ENCODE results near the gene ASB1. TPM values are rescaled to one million over a fixed set of nuclear protein-coding genes. Genes with fewer than 3 reads are reported as not detected.

ASB1 gene
- polyA plus RNA-seq, 1 of the 3 experiments (the other 2 are of a cell fraction): 33.3 TPM

GRCh38 chr2:238496756-238497609 lies 70.3 kb downstream of the ASB1 start (continued):
- TF ChIP-seq, protein P1, sequence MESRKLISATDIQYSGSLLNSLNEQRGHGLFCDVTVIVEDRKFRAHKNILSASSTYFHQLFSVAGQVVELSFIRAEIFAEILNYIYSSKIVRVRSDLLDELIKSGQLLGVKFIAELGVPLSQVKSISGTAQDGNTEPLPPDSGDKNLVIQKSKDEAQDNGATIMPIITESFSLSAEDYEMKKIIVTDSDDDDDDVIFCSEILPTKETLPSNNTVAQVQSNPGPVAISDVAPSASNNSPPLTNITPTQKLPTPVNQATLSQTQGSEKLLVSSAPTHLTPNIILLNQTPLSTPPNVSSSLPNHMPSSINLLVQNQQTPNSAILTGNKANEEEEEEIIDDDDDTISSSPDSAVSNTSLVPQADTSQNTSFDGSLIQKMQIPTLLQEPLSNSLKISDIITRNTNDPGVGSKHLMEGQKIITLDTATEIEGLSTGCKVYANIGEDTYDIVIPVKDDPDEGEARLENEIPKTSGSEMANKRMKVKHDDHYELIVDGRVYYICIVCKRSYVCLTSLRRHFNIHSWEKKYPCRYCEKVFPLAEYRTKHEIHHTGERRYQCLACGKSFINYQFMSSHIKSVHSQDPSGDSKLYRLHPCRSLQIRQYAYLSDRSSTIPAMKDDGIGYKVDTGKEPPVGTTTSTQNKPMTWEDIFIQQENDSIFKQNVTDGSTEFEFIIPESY (IDR thresholded peaks at IDR 0.05; ENCODE audit: borderline replicate concordance, low read depth): no peak
- TF ChIP-seq TEAD4 (IDR thresholded peaks at IDR 0.05; ENCODE audit: borderline replicate concordance, insufficient read depth) (no peak), RFX5 (IDR thresholded peaks at IDR 0.05; ENCODE audit: low read length) (no peak), RXRA (IDR thresholded peaks at IDR 0.05; ENCODE audit: borderline replicate concordance, low read depth) (no peak), GATA2 (CRISPR knock-in tag; IDR thresholded peaks at IDR 0.05) (no peak)

- H3K4me3 ChIP-seq (ENCODE audit: low read depth in 2 of 2, low read length in 1 of 2): no peak overlapping the region
- POLR2A ChIA-PET: no interaction called here
Observed at GRCh38 chr2:238497610-238498005, 70.9 kb downstream of the ASB1 start.

More at GRCh38 chr2:238497610-238498005, 70.9 kb downstream of the ASB1 start:
- H2AFZ ChIP-seq (ENCODE audit: low read depth): no peak overlapping the region
- no peaks in the 10 kb centered on the region for H3K9me2 ChIP-seq
- no peak overlapping the region for H3K9ac ChIP-seq
- H3K4me2 ChIP-seq: no peak overlapping the region
- H3K36me3 ChIP-seq (replicated peaks in 1 of 2; ENCODE audit: control insufficient read depth in 1 of 2, insufficient read depth in 2 of 2, low read length in 1 of 2): no peaks in the 10 kb centered on the region
- WGBS (ENCODE audit: low lambda C conversion rate): 79% methylated on average over 7 of the region's 7 CpGs
- H3K27ac ChIP-seq (ENCODE audit: low read depth in 2 of 2, low read length in 1 of 2): no peak overlapping the region
- H3K4me1 ChIP-seq (ENCODE audit: control insufficient read depth in 1 of 2, insufficient read depth in 2 of 2, low read depth in 1 of 2, low read length in 1 of 2): peaks cover 0 to 3% of the 10 kb centered on the region in 2 experiments; a peak in 1 of 4 replicates
- H3K27me3 ChIP-seq (ENCODE audit: insufficient read depth): no peaks in the 10 kb centered on the region
- CTCF ChIA-PET: interaction anchor here (1.8 kb wide), 1 partner anchor 16 kb away, joined by 6 read pairs; no protein-coding TSS in a partner anchor
- H3K9me3 ChIP-seq: no peaks in the 10 kb centered on the region
- no peaks in the 10 kb centered on the region for H3K79me2 ChIP-seq (ENCODE audit: insufficient read depth)
- no peaks in the 10 kb centered on the region for H3F3A ChIP-seq (replicated peaks; ENCODE audit: insufficient read depth)
- no peak for DNase-seq
- H4K20me1 ChIP-seq (ENCODE audit: insufficient read depth): no peaks in the 10 kb centered on the region
- TF ChIP-seq RCOR1 (IDR thresholded peaks at IDR 0.05; ENCODE audit: low read length) (no peak), RAD21 (IDR thresholded peaks at IDR 0.05; ENCODE audit: low read length) (no peak), RXRA (IDR thresholded peaks at IDR 0.05; ENCODE audit: borderline replicate concordance, low read depth) (no peak), GABPA (IDR thresholded peaks at IDR 0.05; ENCODE audit: low read depth) (no peak), TAF1 (IDR thresholded peaks at IDR 0.05; ENCODE audit: borderline replicate concordance, low read depth, low read length) (no peak), ELF1 (IDR thresholded peaks at IDR 0.05) (no peak), MEF2A (IDR thresholded peaks at IDR 0.05; ENCODE audit: borderline replicate concordance, low read depth) (no peak), USF2 (IDR thresholded peaks at IDR 0.05; ENCODE audit: borderline replicate concordance, low read depth, low read length) (no peak), EP300 (IDR thresholded peaks at IDR 0.05; ENCODE audit: borderline replicate concordance in 1 of 2, low read depth in 1 of 2, low read length in 1 of 2) (no peak), SMC3 (IDR thresholded peaks at IDR 0.05; ENCODE audit: low read depth, low read length) (no peak), FOXJ3 (CRISPR knock-in tag; IDR thresholded peaks at IDR 0.05) (no peak), FOXM1 (IDR thresholded peaks at IDR 0.05; ENCODE audit: low read depth) (no peak), CHD2 (IDR thresholded peaks at IDR 0.05; ENCODE audit: low read length, partially characterized antibody) (no peak), JUND (IDR thresholded peaks at IDR 0.05) (no peak)
- TF ChIP-seq, protein P2, sequence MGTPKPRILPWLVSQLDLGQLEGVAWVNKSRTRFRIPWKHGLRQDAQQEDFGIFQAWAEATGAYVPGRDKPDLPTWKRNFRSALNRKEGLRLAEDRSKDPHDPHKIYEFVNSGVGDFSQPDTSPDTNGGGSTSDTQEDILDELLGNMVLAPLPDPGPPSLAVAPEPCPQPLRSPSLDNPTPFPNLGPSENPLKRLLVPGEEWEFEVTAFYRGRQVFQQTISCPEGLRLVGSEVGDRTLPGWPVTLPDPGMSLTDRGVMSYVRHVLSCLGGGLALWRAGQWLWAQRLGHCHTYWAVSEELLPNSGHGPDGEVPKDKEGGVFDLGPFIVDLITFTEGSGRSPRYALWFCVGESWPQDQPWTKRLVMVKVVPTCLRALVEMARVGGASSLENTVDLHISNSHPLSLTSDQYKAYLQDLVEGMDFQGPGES (IDR thresholded peaks at IDR 0.05; ENCODE audit: low read depth, low read length): no peak
- TF ChIP-seq, protein P3, sequence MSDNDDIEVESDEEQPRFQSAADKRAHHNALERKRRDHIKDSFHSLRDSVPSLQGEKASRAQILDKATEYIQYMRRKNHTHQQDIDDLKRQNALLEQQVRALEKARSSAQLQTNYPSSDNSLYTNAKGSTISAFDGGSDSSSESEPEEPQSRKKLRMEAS (IDR thresholded peaks at IDR 0.05; ENCODE audit: low read depth): no peak
- TF ChIP-seq, protein P4, sequence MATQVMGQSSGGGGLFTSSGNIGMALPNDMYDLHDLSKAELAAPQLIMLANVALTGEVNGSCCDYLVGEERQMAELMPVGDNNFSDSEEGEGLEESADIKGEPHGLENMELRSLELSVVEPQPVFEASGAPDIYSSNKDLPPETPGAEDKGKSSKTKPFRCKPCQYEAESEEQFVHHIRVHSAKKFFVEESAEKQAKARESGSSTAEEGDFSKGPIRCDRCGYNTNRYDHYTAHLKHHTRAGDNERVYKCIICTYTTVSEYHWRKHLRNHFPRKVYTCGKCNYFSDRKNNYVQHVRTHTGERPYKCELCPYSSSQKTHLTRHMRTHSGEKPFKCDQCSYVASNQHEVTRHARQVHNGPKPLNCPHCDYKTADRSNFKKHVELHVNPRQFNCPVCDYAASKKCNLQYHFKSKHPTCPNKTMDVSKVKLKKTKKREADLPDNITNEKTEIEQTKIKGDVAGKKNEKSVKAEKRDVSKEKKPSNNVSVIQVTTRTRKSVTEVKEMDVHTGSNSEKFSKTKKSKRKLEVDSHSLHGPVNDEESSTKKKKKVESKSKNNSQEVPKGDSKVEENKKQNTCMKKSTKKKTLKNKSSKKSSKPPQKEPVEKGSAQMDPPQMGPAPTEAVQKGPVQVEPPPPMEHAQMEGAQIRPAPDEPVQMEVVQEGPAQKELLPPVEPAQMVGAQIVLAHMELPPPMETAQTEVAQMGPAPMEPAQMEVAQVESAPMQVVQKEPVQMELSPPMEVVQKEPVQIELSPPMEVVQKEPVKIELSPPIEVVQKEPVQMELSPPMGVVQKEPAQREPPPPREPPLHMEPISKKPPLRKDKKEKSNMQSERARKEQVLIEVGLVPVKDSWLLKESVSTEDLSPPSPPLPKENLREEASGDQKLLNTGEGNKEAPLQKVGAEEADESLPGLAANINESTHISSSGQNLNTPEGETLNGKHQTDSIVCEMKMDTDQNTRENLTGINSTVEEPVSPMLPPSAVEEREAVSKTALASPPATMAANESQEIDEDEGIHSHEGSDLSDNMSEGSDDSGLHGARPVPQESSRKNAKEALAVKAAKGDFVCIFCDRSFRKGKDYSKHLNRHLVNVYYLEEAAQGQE (IDR thresholded peaks at IDR 0.05; ENCODE audit: low read depth, low read length): no peak

Data from SK-N-SH (cell line).